Mucosa of rectum (tissue), 2 donors: ENCODE measurements around the gene TMEM191C.
"Not testable (repeated sequence)": the region's sequence is repeated elsewhere in the genome, so short reads cannot be mapped to it uniquely, and the experiment has no call there.

Experiments
- H3K27ac ChIP-seq, 2 donors: one replicate each; pipeline ENCODE4 v1.7.0; 2013; ENCODE audit warnings: inconsistent platforms in 2 of 2, low read depth in 2 of 2, low read length in 2 of 2
- H3K27me3 ChIP-seq, 2 donors: one replicate each; pipeline ENCODE4 v1.7.0; 2013; ENCODE audit warnings: low read length in 2 of 2; ENCODE audit not compliant: control insufficient read depth in 2 of 2, insufficient read depth in 2 of 2
- H3K36me3 ChIP-seq, 2 donors: one replicate each; pipeline ENCODE4 v1.7.0; 2013; ENCODE audit warnings: low read length in 2 of 2; ENCODE audit not compliant: control insufficient read depth in 2 of 2, insufficient read depth in 2 of 2
- H3K4me1 ChIP-seq, 2 donors: one replicate each; pipeline ENCODE4 v1.7.0; 2013; ENCODE audit warnings: low read length in 2 of 2, mild to moderate bottlenecking in 1 of 2; ENCODE audit not compliant: control insufficient read depth in 2 of 2, insufficient read depth in 2 of 2
- H3K4me3 ChIP-seq, 2 donors: one replicate each; pipeline ENCODE4 v1.7.0; 2013; ENCODE audit warnings: low read length in 2 of 2
- H3K9ac ChIP-seq, 2 donors: one replicate each; pipeline ENCODE4 v1.7.0; 2013; ENCODE audit warnings: low read length in 2 of 2, low read depth in 1 of 2, mild to moderate bottlenecking in 1 of 2
- H3K9me3 ChIP-seq, 2 donors: one replicate each; pipeline ENCODE4 v1.7.0; 2013; ENCODE audit warnings: low read length in 2 of 2; ENCODE audit not compliant: control insufficient read depth in 2 of 2
- donor health status: healthy.
- donor health status: Normal muscosa, but diverticular disease.

TMEM191C gene

DNA sequence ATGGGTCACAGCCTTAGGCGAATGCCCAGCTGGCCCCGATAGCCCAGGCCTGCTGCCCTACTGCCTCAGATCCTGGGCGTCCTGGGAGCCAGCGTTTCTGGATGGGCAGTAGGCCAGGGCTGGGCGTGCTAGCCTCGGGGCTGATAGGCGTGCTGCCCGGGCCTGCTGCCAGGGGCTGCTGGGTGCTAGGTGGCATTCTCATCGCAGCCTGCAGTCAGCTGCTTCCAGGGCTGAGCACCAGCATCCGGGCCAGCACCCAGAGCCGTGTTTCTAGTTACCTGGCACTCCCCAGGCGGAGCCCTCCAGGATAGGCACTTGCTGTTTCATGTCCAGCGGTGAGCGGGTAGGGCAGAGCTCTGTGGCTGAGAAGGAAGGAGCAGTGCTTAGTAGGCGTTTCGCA is 26.5 kb upstream of the TMEM191C start:
- not testable (repeated sequence) for H3K4me1 ChIP-seq, H3K27ac ChIP-seq, H3K4me3 ChIP-seq, H3K9me3 ChIP-seq, H3K27me3 ChIP-seq, H3K36me3 ChIP-seq, H3K9ac ChIP-seq

DNA sequence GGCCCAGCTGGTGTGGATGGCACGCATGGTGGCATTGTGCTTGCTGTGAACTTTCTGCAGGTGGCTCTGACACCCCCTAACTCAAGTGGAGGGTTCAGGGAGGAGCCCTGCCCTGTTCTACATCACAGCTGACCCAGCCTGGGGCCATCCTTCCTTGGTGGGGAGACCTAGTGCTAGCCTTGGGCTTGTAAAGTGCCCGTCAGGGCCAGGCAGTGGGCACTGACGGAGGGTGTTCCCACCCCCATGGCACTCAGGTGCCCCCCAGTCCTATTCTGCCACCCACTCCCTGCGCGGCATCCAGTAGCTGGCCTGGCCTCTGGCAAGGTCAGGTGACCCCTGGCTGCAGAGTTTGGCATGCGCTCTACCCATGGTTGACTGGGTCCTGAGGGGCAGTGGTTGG is 26.0 kb upstream of the TMEM191C start:
- not testable (repeated sequence) for H3K27me3 ChIP-seq, H3K36me3 ChIP-seq, H3K9me3 ChIP-seq, H3K9ac ChIP-seq, H3K4me1 ChIP-seq, H3K27ac ChIP-seq, H3K4me3 ChIP-seq

DNA sequence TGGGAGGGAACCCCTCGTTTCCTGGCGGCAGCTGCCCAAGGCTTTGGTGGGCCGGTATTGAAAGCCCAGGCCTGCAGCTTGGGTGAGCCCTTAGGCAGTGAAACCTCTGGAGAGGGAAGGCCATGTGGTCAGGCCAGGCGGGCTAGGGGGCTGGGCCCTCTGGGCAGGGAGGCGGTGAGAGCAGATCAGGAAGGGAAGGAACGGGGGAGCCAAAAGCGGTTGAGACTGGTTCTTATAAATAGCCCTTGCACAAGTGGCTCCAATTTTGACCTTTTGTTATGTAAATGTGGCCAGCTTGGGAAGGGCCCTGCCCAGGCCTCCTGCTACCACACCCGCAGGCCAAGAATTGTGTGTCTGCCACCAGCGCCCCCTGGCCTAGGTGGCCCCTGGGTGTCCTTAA is 25.1 kb upstream of the TMEM191C start:
- H3K4me1 ChIP-seq, H3K4me3 ChIP-seq, H3K9me3 ChIP-seq, H3K9ac ChIP-seq, H3K27ac ChIP-seq, H3K27me3 ChIP-seq: not testable (repeated sequence)
- peaks cover 10 to 16% of the 10 kb centered on the region in 2 donors for H3K36me3 ChIP-seq

DNA sequence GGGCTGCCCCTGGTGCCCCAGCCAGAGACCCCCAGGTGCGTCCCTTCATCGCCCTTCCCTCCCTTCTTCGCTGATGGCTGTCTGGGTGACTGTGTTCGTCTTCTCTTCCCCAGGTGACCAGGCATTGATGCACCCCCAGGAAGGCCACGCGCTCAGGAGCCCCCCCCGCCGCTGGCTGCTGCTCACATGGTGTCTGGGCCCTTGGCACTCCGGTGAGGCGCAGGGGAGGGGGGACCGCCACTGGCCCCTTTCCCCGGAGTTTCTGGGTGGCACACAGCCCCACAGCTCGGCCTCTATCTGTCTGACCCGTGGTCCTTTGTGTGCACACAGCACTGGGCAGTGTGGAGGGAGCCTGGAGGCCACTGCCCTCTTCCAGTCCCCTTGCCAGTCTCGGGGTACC is 24.5 kb upstream of the TMEM191C start:
- not testable (repeated sequence) for H3K27me3 ChIP-seq

DNA sequence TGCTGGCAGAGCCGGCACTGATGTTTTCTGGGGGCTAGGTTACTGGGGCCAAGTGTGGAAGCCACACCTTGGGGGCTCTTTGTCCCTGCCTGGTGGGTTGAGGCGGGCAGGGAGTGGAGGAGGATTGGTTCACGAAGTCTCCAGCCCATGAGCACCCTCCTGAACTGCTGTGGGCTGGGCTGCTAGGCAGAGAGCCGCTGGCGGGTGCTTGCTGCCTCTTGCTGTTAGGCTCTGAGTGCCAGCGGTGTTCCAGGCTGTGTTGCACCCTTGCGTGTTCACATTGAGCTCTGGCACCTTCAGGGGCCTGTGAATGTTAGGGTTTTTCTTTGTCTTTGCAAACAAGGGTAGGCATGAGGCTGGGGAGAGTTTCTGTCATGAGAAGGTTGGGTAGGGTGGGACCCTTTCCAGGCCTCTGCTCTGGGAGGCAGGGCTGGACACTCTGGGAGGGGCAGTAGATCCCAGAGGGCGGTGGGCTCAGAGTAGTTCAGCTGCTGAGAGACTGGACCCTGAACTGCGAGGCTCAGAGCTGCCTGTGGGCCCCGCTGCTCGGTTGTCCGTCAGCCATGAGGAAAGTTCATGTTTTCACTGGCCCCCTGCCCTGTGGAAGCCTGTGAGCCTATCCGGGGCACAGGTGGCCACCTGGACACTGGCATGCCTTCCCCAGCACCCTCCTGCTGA is 24.0 kb upstream of the TMEM191C start:
- H3K27me3 ChIP-seq, result no peaks in the 10 kb centered on the region
- H3K36me3 ChIP-seq, result peaks cover 10 to 19% of the 10 kb centered on the region in 2 donors
- H3K9me3 ChIP-seq, result no peaks in the 10 kb centered on the region
- H3K9ac ChIP-seq, result no peak overlapping the region
- no peak overlapping the region for H3K4me3 ChIP-seq
- no peak overlapping the region for H3K27ac ChIP-seq
- no peaks in the 10 kb centered on the region for H3K4me1 ChIP-seq

More for the DNA sequence above, 24.5 kb upstream of the TMEM191C start:
- H3K4me1 ChIP-seq, H3K9me3 ChIP-seq, H3K27ac ChIP-seq, H3K9ac ChIP-seq, H3K4me3 ChIP-seq: not testable (repeated sequence)
- peaks cover 10 to 17% of the 10 kb centered on the region in 2 donors for H3K36me3 ChIP-seq

DNA sequence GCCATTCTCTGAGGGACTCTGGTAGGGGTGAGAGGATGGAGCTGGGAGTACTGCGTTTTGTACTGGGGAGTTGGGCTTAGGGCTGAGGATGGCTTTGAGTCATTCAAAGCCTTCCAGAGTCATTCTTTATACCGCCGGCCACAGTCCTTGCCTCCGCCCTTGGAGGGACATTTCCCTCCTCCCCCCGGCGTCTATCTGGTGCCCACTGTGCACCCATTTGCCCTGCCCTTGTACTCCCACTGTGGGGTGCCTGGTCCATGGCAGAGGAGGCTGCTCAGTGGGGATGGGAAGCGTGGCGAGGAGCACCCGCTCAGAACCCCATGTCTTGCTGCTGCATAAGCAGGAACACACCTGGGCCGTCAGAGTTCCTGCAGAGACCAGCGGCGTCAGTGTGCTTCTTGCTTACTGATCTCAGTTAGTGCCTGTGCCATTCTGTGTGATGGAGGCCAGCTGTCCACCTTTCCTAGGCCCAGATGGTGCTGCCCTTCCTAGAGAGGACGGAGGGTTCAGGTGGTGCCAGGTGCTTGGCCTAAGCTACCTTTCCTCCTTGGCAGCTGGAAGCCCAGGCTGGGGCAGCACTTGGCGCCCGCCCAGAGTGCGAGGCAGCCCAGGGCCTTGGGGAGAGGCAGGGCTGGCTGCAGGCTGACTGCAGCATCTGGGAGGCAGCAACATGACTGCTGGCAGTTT is 23.3 kb upstream of the TMEM191C start:
- Histone ChIP-seq H3K27me3 (no peaks in the 10 kb centered on the region), H3K9ac (no peak overlapping the region), H3K27ac (no peak overlapping the region), H3K9me3 (no peaks in the 10 kb centered on the region), H3K4me3 (no peak overlapping the region), H3K4me1 (no peaks in the 10 kb centered on the region), H3K36me3 (peaks cover 10 to 19% of the 10 kb centered on the region in 2 donors)

DNA sequence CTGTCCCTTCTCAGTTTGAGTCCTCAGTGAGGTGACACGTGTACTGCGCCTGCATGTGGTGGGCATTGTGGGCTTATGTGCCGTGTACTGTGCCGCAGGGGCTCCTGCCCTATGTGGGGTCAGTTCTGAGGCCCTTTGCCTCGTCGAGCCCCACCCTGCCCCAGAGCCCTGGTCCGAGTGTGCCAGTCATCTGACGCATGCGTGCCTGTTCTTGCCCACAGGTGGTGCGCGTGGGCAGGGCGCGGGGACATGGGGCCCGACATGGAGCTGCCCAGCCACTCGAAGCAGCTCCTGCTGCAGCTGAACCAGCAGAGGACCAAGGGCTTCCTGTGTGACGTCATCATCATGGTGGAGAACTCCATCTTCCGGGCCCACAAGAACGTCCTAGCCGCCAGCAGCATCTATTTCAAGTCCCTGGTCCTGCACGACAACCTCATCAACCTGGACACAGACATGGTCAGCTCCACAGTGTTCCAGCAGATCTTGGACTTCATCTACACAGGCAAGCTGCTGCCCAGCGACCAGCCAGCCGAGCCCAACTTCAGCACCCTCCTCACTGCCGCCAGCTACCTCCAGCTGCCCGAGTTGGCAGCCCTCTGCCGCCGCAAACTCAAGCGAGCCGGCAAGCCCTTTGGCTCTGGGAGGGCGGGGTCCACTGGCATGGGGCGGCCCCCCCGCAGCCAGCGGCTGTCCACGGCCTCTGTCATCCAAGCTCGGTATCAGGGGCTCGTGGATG is 22.3 kb upstream of the TMEM191C start:
- no peaks in the 10 kb centered on the region for H3K9me3 ChIP-seq
- H3K4me1 ChIP-seq, result no peaks in the 10 kb centered on the region
- no peaks in the 10 kb centered on the region for H3K27me3 ChIP-seq
- H3K36me3 ChIP-seq, result peaks cover 10 to 19% of the 10 kb centered on the region in 2 donors
- H3K9ac ChIP-seq, result no peak overlapping the region
- H3K4me3 ChIP-seq, result no peak overlapping the region
- no peak overlapping the region for H3K27ac ChIP-seq

DNA sequence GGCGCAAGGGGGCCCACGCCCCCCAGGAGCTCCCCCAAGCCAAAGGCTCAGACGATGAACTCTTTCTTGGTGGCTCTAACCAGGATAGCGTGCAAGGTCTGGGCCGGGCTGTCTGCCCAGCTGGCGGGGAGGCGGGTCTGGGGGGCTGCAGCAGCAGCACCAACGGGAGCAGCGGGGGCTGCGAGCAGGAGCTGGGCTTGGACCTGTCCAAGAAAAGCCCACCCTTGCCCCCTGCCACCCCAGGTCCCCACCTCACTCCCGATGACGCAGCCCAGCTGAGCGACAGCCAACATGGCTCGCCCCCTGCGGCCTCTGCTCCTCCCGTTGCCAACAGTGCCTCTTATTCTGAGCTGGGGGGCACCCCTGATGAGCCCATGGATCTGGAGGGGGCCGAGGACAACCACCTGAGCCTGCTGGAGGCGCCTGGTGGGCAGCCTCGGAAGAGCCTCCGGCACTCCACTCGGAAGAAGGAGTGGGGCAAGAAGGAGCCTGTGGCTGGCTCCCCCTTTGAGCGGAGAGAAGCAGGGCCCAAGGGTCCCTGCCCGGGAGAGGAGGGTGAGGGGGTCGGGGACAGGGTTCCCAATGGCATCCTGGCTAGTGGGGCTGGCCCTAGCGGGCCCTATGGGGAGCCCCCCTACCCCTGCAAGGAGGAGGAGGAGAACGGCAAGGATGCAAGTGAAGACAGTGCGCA is 21.6 kb upstream of the TMEM191C start:
- Histone ChIP-seq H3K27me3 (no peaks in the 10 kb centered on the region), H3K27ac (no peak overlapping the region), H3K4me1 (no peaks in the 10 kb centered on the region), H3K9ac (no peak overlapping the region), H3K36me3 (peaks cover 10 to 19% of the 10 kb centered on the region in 2 donors), H3K4me3 (no peak overlapping the region), H3K9me3 (no peaks in the 10 kb centered on the region)

DNA sequence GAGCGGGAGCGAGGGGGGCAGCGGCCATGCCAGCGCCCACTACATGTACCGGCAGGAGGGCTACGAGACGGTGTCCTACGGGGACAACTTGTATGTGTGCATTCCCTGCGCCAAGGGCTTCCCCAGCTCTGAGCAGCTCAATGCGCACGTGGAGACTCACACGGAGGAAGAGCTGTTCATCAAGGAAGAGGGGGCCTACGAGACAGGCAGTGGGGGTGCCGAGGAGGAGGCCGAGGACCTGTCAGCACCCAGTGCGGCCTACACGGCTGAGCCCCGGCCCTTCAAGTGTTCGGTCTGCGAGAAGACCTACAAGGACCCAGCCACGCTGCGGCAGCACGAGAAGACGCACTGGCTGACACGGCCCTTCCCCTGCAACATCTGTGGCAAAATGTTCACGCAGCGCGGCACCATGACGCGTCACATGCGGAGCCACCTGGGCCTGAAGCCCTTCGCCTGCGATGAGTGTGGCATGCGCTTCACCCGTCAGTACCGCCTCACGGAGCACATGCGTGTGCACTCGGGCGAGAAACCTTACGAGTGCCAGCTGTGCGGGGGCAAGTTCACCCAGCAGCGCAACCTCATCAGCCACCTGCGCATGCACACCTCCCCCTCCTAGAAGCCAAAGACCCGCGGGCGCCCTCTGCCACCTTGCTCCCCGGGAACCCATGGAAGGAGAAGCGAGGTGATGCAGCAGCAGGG is 20.9 kb upstream of the TMEM191C start:
- H3K9me3 ChIP-seq, result no peaks in the 10 kb centered on the region
- peaks cover 10 to 19% of the 10 kb centered on the region in 2 donors for H3K36me3 ChIP-seq
- H3K27ac ChIP-seq, result no peak overlapping the region
- no peak overlapping the region for H3K9ac ChIP-seq
- H3K4me3 ChIP-seq, result no peak overlapping the region
- no peaks in the 10 kb centered on the region for H3K4me1 ChIP-seq
- H3K27me3 ChIP-seq, result no peaks in the 10 kb centered on the region
